Measurements from ENCODE around the gene ZBTB2. TPM values are rescaled to one million over a fixed set of nuclear protein-coding genes. Genes with fewer than 3 reads are reported as not detected.

Gene ZBTB2
- total RNA-seq, 1 donor from 2014 or later = 11.6 TPM

GRCh38 chr6:151430886-151431285 is 39.5 kb upstream of the ZBTB2 start:
- Mint-ChIP-seq H3K4me3 (ENCODE audit: unreplicated experiment) (no peak overlapping the region), H3K4me1 (ENCODE audit: unreplicated experiment) (peaks cover 7% of the 10 kb centered on the region), H3K9me3 (ENCODE audit: unreplicated experiment) (no peaks in the 10 kb centered on the region), H3K36me3 (ENCODE audit: low read depth, unreplicated experiment) (peaks cover 9% of the 10 kb centered on the region), H3K27ac (ENCODE audit: unreplicated experiment) (peak overlapping the region; percentile 17), H3K27me3 (ENCODE audit: unreplicated experiment) (no peaks in the 10 kb centered on the region)
- no peak for TF ChIP-seq CTCF (IDR thresholded peaks at IDR 0.05; ENCODE audit: unreplicated experiment)
- no peak for DNase-seq (ENCODE audit: low spot score)

GRCh38 chr6:151428093-151428735 is 36.9 kb upstream of the ZBTB2 start:
- peaks cover 24% of the 10 kb centered on the region for H3K36me3 Mint-ChIP-seq (ENCODE audit: low read depth, unreplicated experiment)
- H3K9me3 Mint-ChIP-seq (ENCODE audit: unreplicated experiment) = no peaks in the 10 kb centered on the region
- no peak for TF ChIP-seq CTCF (IDR thresholded peaks at IDR 0.05; ENCODE audit: unreplicated experiment)
- peaks cover 1% of the 10 kb centered on the region for H3K27me3 Mint-ChIP-seq (ENCODE audit: unreplicated experiment)
- peaks cover 7% of the 10 kb centered on the region for H3K4me1 Mint-ChIP-seq (ENCODE audit: unreplicated experiment)
- no peak overlapping the region for H3K4me3 Mint-ChIP-seq (ENCODE audit: unreplicated experiment)
- H3K27ac Mint-ChIP-seq (ENCODE audit: unreplicated experiment) = no peak overlapping the region
- no peak for DNase-seq (ENCODE audit: low spot score)

- H3K27ac Mint-ChIP-seq (ENCODE audit: unreplicated experiment) = no peak overlapping the region
- no peaks in the 10 kb centered on the region for H3K4me1 Mint-ChIP-seq (ENCODE audit: unreplicated experiment)
- H3K4me3 Mint-ChIP-seq (ENCODE audit: unreplicated experiment) = no peak overlapping the region
- H3K27me3 Mint-ChIP-seq (ENCODE audit: unreplicated experiment) = peaks cover 1% of the 10 kb centered on the region
- no peak for TF ChIP-seq CTCF (IDR thresholded peaks at IDR 0.05; ENCODE audit: unreplicated experiment)
- H3K36me3 Mint-ChIP-seq (ENCODE audit: low read depth, unreplicated experiment) = peaks cover 29% of the 10 kb centered on the region
- no peak for DNase-seq (ENCODE audit: low spot score)
- no peaks in the 10 kb centered on the region for H3K9me3 Mint-ChIP-seq (ENCODE audit: unreplicated experiment)
Observed at GRCh38 chr6:151425561-151425960, 34.2 kb upstream of the ZBTB2 start.

GRCh38 chr6:151422981-151423380 is 31.6 kb upstream of the ZBTB2 start:
- no peak overlapping the region for H3K4me3 Mint-ChIP-seq (ENCODE audit: unreplicated experiment)
- H3K9me3 Mint-ChIP-seq (ENCODE audit: unreplicated experiment) = no peaks in the 10 kb centered on the region
- H3K4me1 Mint-ChIP-seq (ENCODE audit: unreplicated experiment) = no peaks in the 10 kb centered on the region
- DNase-seq (ENCODE audit: low spot score) = no peak
- peaks cover 26% of the 10 kb centered on the region for H3K36me3 Mint-ChIP-seq (ENCODE audit: low read depth, unreplicated experiment)
- no peak overlapping the region for H3K27ac Mint-ChIP-seq (ENCODE audit: unreplicated experiment)
- peaks cover 1% of the 10 kb centered on the region for H3K27me3 Mint-ChIP-seq (ENCODE audit: unreplicated experiment)
- no peak for TF ChIP-seq CTCF (IDR thresholded peaks at IDR 0.05; ENCODE audit: unreplicated experiment)

GRCh38 chr6:151417477-151417876 is 26.1 kb upstream of the ZBTB2 start:
- peaks cover 21% of the 10 kb centered on the region for H3K36me3 Mint-ChIP-seq (ENCODE audit: low read depth, unreplicated experiment)
- H3K4me3 Mint-ChIP-seq (ENCODE audit: unreplicated experiment) = no peak overlapping the region
- no peak for TF ChIP-seq CTCF (IDR thresholded peaks at IDR 0.05; ENCODE audit: unreplicated experiment)
- H3K9me3 Mint-ChIP-seq (ENCODE audit: unreplicated experiment) = no peaks in the 10 kb centered on the region
- peaks cover 2% of the 10 kb centered on the region for H3K27me3 Mint-ChIP-seq (ENCODE audit: unreplicated experiment)
- no peak for DNase-seq (ENCODE audit: low spot score)
- no peaks in the 10 kb centered on the region for H3K4me1 Mint-ChIP-seq (ENCODE audit: unreplicated experiment)
- H3K27ac Mint-ChIP-seq (ENCODE audit: unreplicated experiment) = no peak overlapping the region

All from endothelial cell (in vitro differentiated cells).